HepG2 (cell line): Measurements from ENCODE around the gene PARP11. TPM values are rescaled to one million over a fixed set of nuclear protein-coding genes. Genes with fewer than 3 reads are reported as not detected.

Experiments used
- ATAC-seq: fragments of 200-7000 bp; cut with Tn5 transposase; 3 replicates; pipeline ENCODE4 v1.9.1; 2020; ENCODE audit warnings: mild to moderate bottlenecking, moderate library complexity
- BruUV-seq: library from RNA; stranded (reverse); fragments of 400-500 nt; replicated peaks from 2 replicates; lab custom pipeline; 2021; lab: Mats Ljungman, UMichigan
- CTCF ChIA-PET: fragments of 300-600 bp; formaldehyde crosslinking; extraction: SDS; loops from one replicate; lab custom pipeline; 2021; ENCODE audit warnings: low total read pairs, inconsistent platforms, low intra/inter-chr PET ratio; lab: Yijun Ruan, JAX
- POLR2A ChIA-PET: fragments of 350-600 bp; sonication (Branson Sonifier 250); formaldehyde crosslinking; loops from one replicate; lab custom pipeline; 2020; ENCODE audit warnings: antibody characterized with exemption, inconsistent platforms; lab: Yijun Ruan, JAX
- DNase-seq: peaks from one replicate; pipeline ENCODE4 v3.0.0-alpha.2; 2015; ENCODE audit warnings: low spot score
- FAIRE-seq: peaks from 3 replicates; lab custom pipeline; 2011; peaks lifted over from hg19 to GRCh38; lab: Jason Lieb, UNC
- H2AFZ ChIP-seq: one replicate; pipeline ENCODE4 v1.6.1; 2011; ENCODE audit warnings: low read length, inconsistent platforms
- H3K27ac ChIP-seq: fragments of 300-600 bp; 3 replicates; pipeline ENCODE4 v1.8.0; 2011; ENCODE audit warnings: mixed run types, mild to moderate bottlenecking, mixed read lengths, low read length, inconsistent platforms; ENCODE audit not compliant: insufficient read depth; ENCODE audit errors: extremely low read length
- H3K27me3 ChIP-seq, 2 experiments: fragments of 200-600 bp in 1 of 2; 2 replicates in 1 of 2; 3 replicates in 1 of 2; pipeline versions ENCODE4 v1.6.0 to v1.8.0; 2011; ENCODE audit warnings: low read length in 2 of 2, mild to moderate bottlenecking in 2 of 2, moderate library complexity in 2 of 2, inconsistent platforms in 1 of 2; ENCODE audit not compliant: insufficient read depth in 2 of 2, control insufficient read depth in 1 of 2
- H3K36me3 ChIP-seq, 2 experiments: fragments of 200-600 bp in 1 of 2; replicated peaks in 1 of 2; 2 replicates in 1 of 2; 3 replicates in 1 of 2; pipeline versions ENCODE4 v1.5.1 to v1.8.0; 2011; ENCODE audit warnings: low read length in 2 of 2, inconsistent platforms in 1 of 2; ENCODE audit not compliant: insufficient read depth in 2 of 2, control insufficient read depth in 1 of 2
- H3K4me1 ChIP-seq: 2 replicates; pipeline ENCODE4 v1.5.1; 2012; ENCODE audit warnings: low read length, inconsistent platforms; ENCODE audit not compliant: insufficient read depth
- H3K4me2 ChIP-seq: 2 replicates; pipeline ENCODE4 v1.6.0; 2011; ENCODE audit warnings: low read depth, low read length, inconsistent platforms
- H3K4me3 ChIP-seq, 3 experiments: fragments of 200-600 bp in 1 of 3; sonication (generic), shearing (Covaris generic) in 1 of 3; replicated peaks in 1 of 3; 2 replicates each; pipeline ENCODE4 v1.5.1; 2011 to 2016; ENCODE audit warnings: low read length in 3 of 3, inconsistent platforms in 2 of 3, low read depth in 2 of 3, mild to moderate bottlenecking in 2 of 3, control low read depth in 1 of 3, mixed read lengths in 1 of 3; ENCODE audit not compliant: insufficient read depth in 1 of 3
- H3K79me2 ChIP-seq: one replicate; pipeline ENCODE4 v1.6.1; 2011; ENCODE audit warnings: low read length, inconsistent platforms; ENCODE audit not compliant: insufficient read depth
- H3K9ac ChIP-seq: 2 replicates; pipeline ENCODE4 v1.6.0; 2011; ENCODE audit warnings: mild to moderate bottlenecking, low read depth, low read length, inconsistent platforms; ENCODE audit not compliant: insufficient read depth
- H3K9me3 ChIP-seq: 2 replicates; pipeline ENCODE4 v1.5.1; 2012; ENCODE audit warnings: mild to moderate bottlenecking, low read length
- H4K20me1 ChIP-seq: 2 replicates; pipeline ENCODE4 v1.6.0; 2011; ENCODE audit warnings: inconsistent platforms, mild to moderate bottlenecking, low read length, moderate library complexity; ENCODE audit not compliant: insufficient read depth
- CREB1 ChIP-seq, 2 experiments: fragments of 450-650 bp in 1 of 2; IDR thresholded peaks; 2 replicates each; pipeline ENCODE4 v1.6.1; 2016 to 2017; ENCODE audit warnings: control low read depth in 1 of 2, mild to moderate bottlenecking in 1 of 2, missing compliant biosample characterization in 1 of 2, missing genetic modification characterization in 1 of 2
- ISX ChIP-seq: sonication (generic); formaldehyde crosslinking; conservative IDR thresholded peaks from 2 replicates; pipeline ENCODE4 v1.5.0; 2020; ENCODE audit warnings: missing genetic modification reagents
- MAFK ChIP-seq, 2 experiments: IDR thresholded peaks in 1 of 2; conservative IDR thresholded peaks in 1 of 2; 2 replicates each; pipeline ENCODE4 v1.6.1; 2011; ENCODE audit warnings: improper control_type of control experiment in 2 of 2, low read length in 2 of 2
- PRDM15 ChIP-seq: sonication (generic); formaldehyde crosslinking; IDR thresholded peaks from 2 replicates; pipeline ENCODE4 v1.4.0; 2020; ENCODE audit warnings: missing genetic modification reagents
- ZFP37 ChIP-seq: sonication (generic); formaldehyde crosslinking; IDR thresholded peaks from 2 replicates; pipeline ENCODE4 v1.4.0; 2020; ENCODE audit warnings: missing genetic modification reagents, borderline replicate concordance
- WGBS: methylation state at CpG from one replicate; pipeline ENCODE4 v1.1.6; 2017; ENCODE audit warnings: low lambda C conversion rate; 5-methylcytosine and 5-hydroxymethylcytosine counted together
- in situ Hi-C: cut with HindIII; loops from 2 replicates; pipeline ENCODE4 v1.10.0; 2017; ENCODE audit warnings: low pct_unique_long_range_greater_than_20kb; ENCODE audit not compliant: extremely low pct_ligation_motif_present
- intact Hi-C: fragments of 100-400 bp; cut with micrococcal nuclease; formaldehyde crosslinking; loops from one replicate; pipeline ENCODE4 v1.10.0; 2022; ENCODE audit not compliant: unreplicated experiment
- polyA plus RNA-seq, 8 experiments: library from polyadenylated mRNA; depleted of rRNA in 3 of 8; stranded (reverse) in 7 of 8; unstranded in 1 of 8; fragments of >200 nt; fragmentation: Illumina TruSeq in 4 of 8; extraction: Trizol in 4 of 8; gene quantifications; 2 replicates each; pipeline versions ENCODE4 v1.2.1 to v1.2.3, GENCODE V29; 2011 to 2016; ENCODE audit warnings: low read depth in 4 of 8, missing spikeins in 1 of 8, mixed read lengths in 1 of 8; ENCODE audit not compliant: insufficient read depth in 1 of 8
- total RNA-seq, 5 experiments: library from RNA; depleted of rRNA; stranded (reverse); fragments of >200 nt; fragmentation: Illumina TruSeq; extraction: Trizol; gene quantifications; 2 replicates each; pipeline ENCODE4 v1.2.3, GENCODE V29; 2016; ENCODE audit warnings: low read depth in 1 of 5

PARP11 gene
- total and polyA plus RNA-seq, 2 of the 13 experiments (the other 11 are each of a cell fraction or from before 2014, with no cell fraction given) = 4.0 to 7.6 TPM

- TF ChIP-seq PRDM15 (no peak), ISX (CRISPR knock-in tag) (no peak), MAFK (conservative IDR thresholded peaks at IDR 0.05 in 1 of 2, IDR thresholded peaks at IDR 0.05 in 1 of 2; ENCODE audit: low read length in 2 of 2) (peak; percentile 84 to 87)
Measured at GRCh38 chr12:3777206-3777809, 95.9 kb downstream of the PARP11 start (continued).

- no peak for FAIRE-seq
- H3K27ac ChIP-seq = no peak overlapping the region
- BruUV-seq = no TSS peak
- no peak overlapping the region for H3K4me3 ChIP-seq
- intact Hi-C loops (loop anchor here (2.0 to 5.0 kb wide), 3 partner anchors 115 to 1747 kb away; no protein-coding TSS in a partner anchor), in situ Hi-C loops (loop anchor here (5.0 to 10.0 kb wide), 2 partner anchors 118 to 481 kb away; no protein-coding TSS in a partner anchor)
- 13% methylated on average over 5 of the region's 5 CpGs for WGBS
- H3K9ac ChIP-seq = no peak overlapping the region
- H3K36me3 ChIP-seq = no peaks in the 10 kb centered on the region
- H4K20me1 ChIP-seq = no peaks in the 10 kb centered on the region
- no peak for DNase-seq
- H3K4me2 ChIP-seq = no peak overlapping the region
- TF ChIP-seq ZFP37 (no peak), CREB1 (IDR thresholded peaks at IDR 0.05) (peak; percentile 46), CREB1 (CRISPR knock-in tag; IDR thresholded peaks at IDR 0.05) (no peak)
- no peak for ATAC-seq
- POLR2A ChIA-PET = no interaction called here
- no peaks in the 10 kb centered on the region for H3K9me3 ChIP-seq
- H3K27me3 ChIP-seq = no peaks in the 10 kb centered on the region; a peak in 1 of 5 replicates
- H3K4me1 ChIP-seq = no peaks in the 10 kb centered on the region
- H2AFZ ChIP-seq = no peak overlapping the region
- CTCF ChIA-PET = no interaction called here
- no peaks in the 10 kb centered on the region for H3K79me2 ChIP-seq
Measured at GRCh38 chr12:3775385-3776035, 97.7 kb downstream of the PARP11 start.
